Measurements from ENCODE around the gene SFT2D1. TPM values are rescaled to one million over a fixed set of nuclear protein-coding genes. Genes with fewer than 3 reads are reported as not detected.

SFT2D1 gene
- total RNA-seq, 1 experiment from 2014 or later, result 65.6 TPM

- TF ChIP-seq POLR2AphosphoS5 (IDR thresholded peaks at IDR 0.05; ENCODE audit: low read depth, low read length) (no peak), EGR1 (IDR thresholded peaks at IDR 0.05; ENCODE audit: low read depth) (no peak), ZFX (IDR thresholded peaks at IDR 0.05) (no peak), JUND (IDR thresholded peaks at IDR 0.05) (no peak), CTCF (IDR thresholded peaks at IDR 0.05 in 2 of 3, conservative IDR thresholded peaks at IDR 0.05 in 1 of 3; ENCODE audit: borderline replicate concordance in 1 of 3, insufficient read depth in 1 of 3, low read depth in 2 of 3, low read length in 2 of 3) (no peak), EZH2 (IDR thresholded peaks at IDR 0.05) (no peak), CEBPB (IDR thresholded peaks at IDR 0.05; ENCODE audit: low read depth) (no peak), TCF7L2 (IDR thresholded peaks at IDR 0.05; ENCODE audit: borderline replicate concordance, extremely low read depth, insufficient read depth, insufficient read length) (no peak), ATF3 (IDR thresholded peaks at IDR 0.05) (no peak), SIN3A (IDR thresholded peaks at IDR 0.05; ENCODE audit: low read depth) (no peak), YY1 (IDR thresholded peaks at IDR 0.05; ENCODE audit: extremely low read depth, insufficient replicate concordance, low read depth, low read length) (no peak), EZH2phosphoT487 (IDR thresholded peaks at IDR 0.05; ENCODE audit: borderline replicate concordance) (no peak), RAD21 (IDR thresholded peaks at IDR 0.05; ENCODE audit: low read depth) (no peak), SRF (IDR thresholded peaks at IDR 0.05; ENCODE audit: low read depth) (no peak), FOSL1 (IDR thresholded peaks at IDR 0.05; ENCODE audit: low read depth) (no peak)
- TF ChIP-seq, protein P1, sequence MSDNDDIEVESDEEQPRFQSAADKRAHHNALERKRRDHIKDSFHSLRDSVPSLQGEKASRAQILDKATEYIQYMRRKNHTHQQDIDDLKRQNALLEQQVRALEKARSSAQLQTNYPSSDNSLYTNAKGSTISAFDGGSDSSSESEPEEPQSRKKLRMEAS (IDR thresholded peaks at IDR 0.05), result no peak
- TF ChIP-seq, protein P2, sequence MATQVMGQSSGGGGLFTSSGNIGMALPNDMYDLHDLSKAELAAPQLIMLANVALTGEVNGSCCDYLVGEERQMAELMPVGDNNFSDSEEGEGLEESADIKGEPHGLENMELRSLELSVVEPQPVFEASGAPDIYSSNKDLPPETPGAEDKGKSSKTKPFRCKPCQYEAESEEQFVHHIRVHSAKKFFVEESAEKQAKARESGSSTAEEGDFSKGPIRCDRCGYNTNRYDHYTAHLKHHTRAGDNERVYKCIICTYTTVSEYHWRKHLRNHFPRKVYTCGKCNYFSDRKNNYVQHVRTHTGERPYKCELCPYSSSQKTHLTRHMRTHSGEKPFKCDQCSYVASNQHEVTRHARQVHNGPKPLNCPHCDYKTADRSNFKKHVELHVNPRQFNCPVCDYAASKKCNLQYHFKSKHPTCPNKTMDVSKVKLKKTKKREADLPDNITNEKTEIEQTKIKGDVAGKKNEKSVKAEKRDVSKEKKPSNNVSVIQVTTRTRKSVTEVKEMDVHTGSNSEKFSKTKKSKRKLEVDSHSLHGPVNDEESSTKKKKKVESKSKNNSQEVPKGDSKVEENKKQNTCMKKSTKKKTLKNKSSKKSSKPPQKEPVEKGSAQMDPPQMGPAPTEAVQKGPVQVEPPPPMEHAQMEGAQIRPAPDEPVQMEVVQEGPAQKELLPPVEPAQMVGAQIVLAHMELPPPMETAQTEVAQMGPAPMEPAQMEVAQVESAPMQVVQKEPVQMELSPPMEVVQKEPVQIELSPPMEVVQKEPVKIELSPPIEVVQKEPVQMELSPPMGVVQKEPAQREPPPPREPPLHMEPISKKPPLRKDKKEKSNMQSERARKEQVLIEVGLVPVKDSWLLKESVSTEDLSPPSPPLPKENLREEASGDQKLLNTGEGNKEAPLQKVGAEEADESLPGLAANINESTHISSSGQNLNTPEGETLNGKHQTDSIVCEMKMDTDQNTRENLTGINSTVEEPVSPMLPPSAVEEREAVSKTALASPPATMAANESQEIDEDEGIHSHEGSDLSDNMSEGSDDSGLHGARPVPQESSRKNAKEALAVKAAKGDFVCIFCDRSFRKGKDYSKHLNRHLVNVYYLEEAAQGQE (IDR thresholded peaks at IDR 0.05; ENCODE audit: low read depth), result no peak
- TF ChIP-seq, protein P3, sequence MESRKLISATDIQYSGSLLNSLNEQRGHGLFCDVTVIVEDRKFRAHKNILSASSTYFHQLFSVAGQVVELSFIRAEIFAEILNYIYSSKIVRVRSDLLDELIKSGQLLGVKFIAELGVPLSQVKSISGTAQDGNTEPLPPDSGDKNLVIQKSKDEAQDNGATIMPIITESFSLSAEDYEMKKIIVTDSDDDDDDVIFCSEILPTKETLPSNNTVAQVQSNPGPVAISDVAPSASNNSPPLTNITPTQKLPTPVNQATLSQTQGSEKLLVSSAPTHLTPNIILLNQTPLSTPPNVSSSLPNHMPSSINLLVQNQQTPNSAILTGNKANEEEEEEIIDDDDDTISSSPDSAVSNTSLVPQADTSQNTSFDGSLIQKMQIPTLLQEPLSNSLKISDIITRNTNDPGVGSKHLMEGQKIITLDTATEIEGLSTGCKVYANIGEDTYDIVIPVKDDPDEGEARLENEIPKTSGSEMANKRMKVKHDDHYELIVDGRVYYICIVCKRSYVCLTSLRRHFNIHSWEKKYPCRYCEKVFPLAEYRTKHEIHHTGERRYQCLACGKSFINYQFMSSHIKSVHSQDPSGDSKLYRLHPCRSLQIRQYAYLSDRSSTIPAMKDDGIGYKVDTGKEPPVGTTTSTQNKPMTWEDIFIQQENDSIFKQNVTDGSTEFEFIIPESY (IDR thresholded peaks at IDR 0.05; ENCODE audit: extremely low read depth, insufficient replicate concordance, low read length), result no peak
- Histone ChIP-seq H3K27me3 (ENCODE audit: insufficient read depth, low read length) (no peaks in the 10 kb centered on the region), H3K4me1 (ENCODE audit: control insufficient read depth in 1 of 2, insufficient read depth in 2 of 2, low read length in 2 of 2) (peaks cover 4 to 17% of the 10 kb centered on the region in 2 experiments; a peak in 3 of 4 replicates), H3K36me3 (ENCODE audit: control insufficient read depth in 1 of 2, insufficient read depth in 2 of 2, low read length in 2 of 2) (no peaks in the 10 kb centered on the region), H3K4me2 (ENCODE audit: low read length) (no peak overlapping the region), H3K9ac (ENCODE audit: low read length) (no peak overlapping the region), H4K20me1 (ENCODE audit: insufficient read depth) (no peaks in the 10 kb centered on the region), H3K27ac (ENCODE audit: low read depth, low read length) (no peak overlapping the region), H3K9me3 (ENCODE audit: control insufficient read depth in 1 of 2, insufficient read depth in 1 of 2, low read depth in 1 of 2, low read length in 2 of 2) (no peaks in the 10 kb centered on the region), H3K79me2 (ENCODE audit: insufficient read depth, low read length) (no peaks in the 10 kb centered on the region), H3K9me2 (ENCODE audit: insufficient read depth) (no peaks in the 10 kb centered on the region), H3K4me3 (replicated peaks in 1 of 2; ENCODE audit: low read depth in 1 of 2, low read length in 2 of 2) (no peak overlapping the region), H2AFZ (ENCODE audit: low read depth, low read length, poor library complexity, severe bottlenecking) (no peak overlapping the region)
- POLR2A ChIA-PET, result interaction anchor here (1.0 kb wide), 1 partner anchor 16 kb away, joined by 6 read pairs; no protein-coding TSS in a partner anchor
- intact Hi-C loops (cut with micrococcal nuclease), result loop anchor here (5.0 kb wide), 1 partner anchor 102 kb away; no protein-coding TSS in a partner anchor
- RAD21 ChIA-PET (ENCODE audit: low non-redundant PET in 1 of 2, low total read pairs in 2 of 2, uncharacterized antibody in 2 of 2, unreplicated experiment in 2 of 2), result no interaction called here
- ATAC-seq (no peak), DNase-seq (ENCODE audit: low read depth, low spot score) (no peak)
- CTCF ChIA-PET, result interaction anchor here (0.6 kb wide), 1 partner anchor 8 kb away, joined by 3 read pairs; no protein-coding TSS in a partner anchor
- no TSS peak for BruUV-seq (replicated peaks)
Measured at GRCh38 chr6:166379800-166380199, 37.5 kb upstream of the SFT2D1 start.

All from HCT116 (cell line).